ENCODE results near the gene POLR2E.

POLR2E gene

GRCh38 chr19:1053176-1054101 is 41.7 kb downstream of the POLR2E start:
- Histone ChIP-seq H3K36me3 (peaks cover 0 to 56% (median 0%) of the 10 kb centered on the region in 11 experiments; a peak in 5 of 22 replicates), H3K9ac (no peak overlapping the region), H3K27ac (no peak overlapping the region), H3K4me3 (no peak overlapping the region), H4K20me1 (peaks cover 0 to 15% (median 0%) of the 10 kb centered on the region in 11 experiments; a peak in 4 of 22 replicates), H3K4me1 (peaks cover 14 to 29% (median 17%) of the 10 kb centered on the region in 10 experiments), H3K9me3 (replicated peaks in 1 of 11) (no peaks in the 10 kb centered on the region), H3K4me2 (no peak overlapping the region), H3K27me3 (no peaks in the 10 kb centered on the region)
- TF ChIP-seq Cebpa-rat (IDR thresholded peaks at IDR 0.05): no peak

GRCh38 chr19:1052349-1052975 is 42.7 kb downstream of the POLR2E start:
- no peak overlapping the region for H3K4me2 ChIP-seq
- H3K9me3 ChIP-seq (replicated peaks in 1 of 11): no peaks in the 10 kb centered on the region
- H3K27me3 ChIP-seq: no peaks in the 10 kb centered on the region
- H3K9ac ChIP-seq: no peak overlapping the region
- H3K36me3 ChIP-seq: peaks cover 0 to 57% (median 0%) of the 10 kb centered on the region in 11 experiments; a peak in 6 of 22 replicates
- H4K20me1 ChIP-seq: peaks cover 0 to 15% (median 0%) of the 10 kb centered on the region in 11 experiments; a peak in 4 of 22 replicates
- H3K4me1 ChIP-seq: peaks cover 6 to 20% (median 8%) of the 10 kb centered on the region in 10 experiments
- no peak overlapping the region for H3K27ac ChIP-seq
- TF ChIP-seq Cebpa-rat (IDR thresholded peaks at IDR 0.05): no peak
- no peak overlapping the region for H3K4me3 ChIP-seq

GRCh38 chr19:1051791-1052190 is 43.4 kb downstream of the POLR2E start:
- Histone ChIP-seq H4K20me1 (peaks cover 0 to 14% (median 0%) of the 10 kb centered on the region in 11 experiments; a peak in 4 of 22 replicates), H3K9me3 (replicated peaks in 1 of 11) (no peaks in the 10 kb centered on the region; a peak in 1 of 22 replicates), H3K4me2 (no peak overlapping the region), H3K4me3 (no peak overlapping the region), H3K9ac (no peak overlapping the region), H3K36me3 (peaks cover 0 to 63% (median 0%) of the 10 kb centered on the region in 11 experiments; a peak in 7 of 22 replicates), H3K27ac (no peak overlapping the region), H3K27me3 (no peaks in the 10 kb centered on the region), H3K4me1 (peaks cover under 1 to 20% (median 8%) of the 10 kb centered on the region in 10 experiments; a peak in 14 of 20 replicates)
- no peak for TF ChIP-seq Cebpa-rat (IDR thresholded peaks at IDR 0.05)

GRCh38 chr19:1050989-1051788 is 44.0 kb downstream of the POLR2E start:
- Histone ChIP-seq H4K20me1 (peaks cover 0 to 10% (median 0%) of the 10 kb centered on the region in 11 experiments; a peak in 4 of 22 replicates), H3K36me3 (peaks cover 0 to 66% (median 0%) of the 10 kb centered on the region in 11 experiments; a peak in 7 of 22 replicates), H3K4me3 (no peak overlapping the region), H3K4me2 (no peak overlapping the region), H3K27ac (no peak overlapping the region; a peak in 1 of 22 replicates), H3K27me3 (no peaks in the 10 kb centered on the region), H3K4me1 (peaks cover 0 to 23% (median 11%) of the 10 kb centered on the region in 10 experiments; a peak in 16 of 20 replicates), H3K9ac (no peak overlapping the region), H3K9me3 (replicated peaks in 1 of 11) (no peaks in the 10 kb centered on the region; a peak in 1 of 22 replicates)
- no peak for TF ChIP-seq Cebpa-rat (IDR thresholded peaks at IDR 0.05)

GRCh38 chr19:1049800-1050199 is 45.4 kb downstream of the POLR2E start:
- no peaks in the 10 kb centered on the region for H3K27me3 ChIP-seq
- peak in 2 of 11 experiments; percentile 39 to 74; a peak in 1 of 22 replicates for TF ChIP-seq Cebpa-rat (IDR thresholded peaks at IDR 0.05)
- H3K9me3 ChIP-seq (replicated peaks in 1 of 11): no peaks in the 10 kb centered on the region; a peak in 1 of 22 replicates
- H3K36me3 ChIP-seq: peaks cover 0 to 59% (median 0%) of the 10 kb centered on the region in 11 experiments; a peak in 7 of 22 replicates
- no peak overlapping the region for H3K9ac ChIP-seq
- H3K27ac ChIP-seq: 0 out of 22 replicates have a peak overlapping the region, but pooled peaks of 1 of the 11 experiments have one; percentile 30
- no peak overlapping the region for H3K4me3 ChIP-seq
- H3K4me1 ChIP-seq: peaks cover 0 to 29% (median 15%) of the 10 kb centered on the region in 10 experiments; a peak in 16 of 20 replicates
- peaks cover 0 to 10% (median 0%) of the 10 kb centered on the region in 11 experiments; a peak in 3 of 22 replicates for H4K20me1 ChIP-seq
- H3K4me2 ChIP-seq: 0 out of 22 replicates have a peak overlapping the region, but pooled peaks of 1 of the 11 experiments have one; percentile 23

GRCh38 chr19:1049106-1049505 is 46.1 kb downstream of the POLR2E start:
- Histone ChIP-seq H3K4me3 (no peak overlapping the region), H4K20me1 (peaks cover 0 to 8% (median 0%) of the 10 kb centered on the region in 11 experiments; a peak in 2 of 22 replicates), H3K4me2 (no peak overlapping the region), H3K9ac (no peak overlapping the region), H3K4me1 (peaks cover 0 to 34% (median 18%) of the 10 kb centered on the region in 10 experiments; a peak in 16 of 20 replicates), H3K36me3 (peaks cover 0 to 58% (median 0%) of the 10 kb centered on the region in 11 experiments; a peak in 7 of 22 replicates), H3K27ac (no peak overlapping the region), H3K9me3 (replicated peaks in 1 of 11) (no peaks in the 10 kb centered on the region; a peak in 1 of 22 replicates), H3K27me3 (no peaks in the 10 kb centered on the region)
- no peak for TF ChIP-seq Cebpa-rat (IDR thresholded peaks at IDR 0.05)

- Histone ChIP-seq H3K36me3 (peaks cover 0 to 54% (median 0%) of the 10 kb centered on the region in 11 experiments; a peak in 7 of 22 replicates), H3K4me1 (peaks cover 2 to 38% (median 23%) of the 10 kb centered on the region in 10 experiments; a peak in 18 of 20 replicates), H3K4me2 (no peak overlapping the region), H3K9me3 (replicated peaks in 1 of 11) (no peaks in the 10 kb centered on the region; a peak in 1 of 22 replicates), H4K20me1 (peaks cover 0 to 9% (median 0%) of the 10 kb centered on the region in 11 experiments; a peak in 6 of 22 replicates), H3K27ac (no peak overlapping the region), H3K9ac (no peak overlapping the region), H3K27me3 (no peaks in the 10 kb centered on the region), H3K4me3 (no peak overlapping the region)
- no peak for TF ChIP-seq Cebpa-rat (IDR thresholded peaks at IDR 0.05)
Measured at GRCh38 chr19:1047696-1048147, 47.5 kb downstream of the POLR2E start.

Data from BLaER1 treated with 17β-estradiol and CSF1 and Interleukin-3, amounts not matched to agents 10 nM and 100 nM (cell line).